Endothelial cell of umbilical vein (primary cell): ENCODE results near the gene EGLN1. TPM values are rescaled to one million over a fixed set of nuclear protein-coding genes. Genes with fewer than 3 reads are reported as not detected.

Experiments used
- BruUV-seq: library from RNA; stranded (reverse); fragments of 400-500 nt; replicated peaks from 2 replicates; lab custom pipeline; 2021; lab: Mats Ljungman, UMichigan
- CTCF ChIA-PET: fragments of 300-600, 350-600 bp; sonication (Branson Sonifier 250); formaldehyde crosslinking; loops from one replicate; lab custom pipeline; 2021; ENCODE audit warnings: antibody characterized with exemption, inconsistent platforms; lab: Charles Lee
- POLR2A ChIA-PET: fragments of 300-600, 350-600 bp; sonication (Branson Sonifier 250); formaldehyde crosslinking; loops from one replicate; lab custom pipeline; 2021; ENCODE audit warnings: antibody characterized with exemption, inconsistent platforms; lab: Charles Lee
- DNase-seq: peaks from one replicate; pipeline ENCODE4 v3.0.0-alpha.2; 2011; ENCODE audit warnings: low read depth, low spot score
- FAIRE-seq: peaks from 2 replicates; lab custom pipeline; 2011; peaks lifted over from hg19 to GRCh38; lab: Jason Lieb, UNC
- H2AFZ ChIP-seq: 2 replicates; pipeline ENCODE4 v1.6.0; 2012; ENCODE audit warnings: low read depth, low read length, control low read depth, inconsistent platforms
- H3K27ac ChIP-seq: 2 replicates; pipeline ENCODE4 v1.5.1; 2011; ENCODE audit warnings: low read depth, mild to moderate bottlenecking, control low read depth, low read length, moderate library complexity; ENCODE audit not compliant: insufficient read depth
- H3K27me3 ChIP-seq, 2 experiments: 2 replicates each; pipeline versions ENCODE4 v1.6.0 to v1.6.1; 2011; ENCODE audit warnings: low read length in 2 of 2, mixed read lengths in 1 of 2; ENCODE audit not compliant: control insufficient read depth in 2 of 2, insufficient read depth in 2 of 2
- H3K36me3 ChIP-seq, 2 experiments: 2 replicates in 1 of 2; 3 replicates in 1 of 2; pipeline ENCODE4 v1.5.1; 2011; ENCODE audit warnings: low read length in 2 of 2, mild to moderate bottlenecking in 1 of 2, moderate library complexity in 1 of 2; ENCODE audit not compliant: control insufficient read depth in 2 of 2, insufficient read depth in 2 of 2; ENCODE audit errors: extremely low read depth in 1 of 2
- H3K4me1 ChIP-seq: 3 replicates; pipeline ENCODE4 v1.5.1; 2011; ENCODE audit warnings: mild to moderate bottlenecking, low read length; ENCODE audit not compliant: control insufficient read depth, insufficient read depth; ENCODE audit errors: extremely low read depth
- H3K4me2 ChIP-seq: 2 replicates; pipeline ENCODE4 v1.6.1; 2011; ENCODE audit warnings: low read length, control low read depth, mixed read lengths; ENCODE audit not compliant: insufficient read depth
- H3K4me3 ChIP-seq, 3 experiments: fragments of 200-600 bp in 1 of 3; sonication (generic), shearing (Covaris generic) in 1 of 3; replicated peaks in 1 of 3; 2 replicates each; pipeline ENCODE4 v1.5.1; 2011 to 2016; ENCODE audit warnings: control low read depth in 3 of 3, low read length in 3 of 3, mild to moderate bottlenecking in 2 of 3, inconsistent platforms in 1 of 3, low read depth in 1 of 3, moderate library complexity in 1 of 3; ENCODE audit not compliant: insufficient read depth in 1 of 3
- H3K79me2 ChIP-seq: 2 replicates; pipeline ENCODE4 v1.6.0; 2012; ENCODE audit warnings: low read length, inconsistent platforms; ENCODE audit not compliant: control insufficient read depth, insufficient read depth
- H3K9ac ChIP-seq: replicated peaks from 2 replicates; pipeline ENCODE3; 2011; ENCODE audit warnings: low read length, control low read depth; ENCODE audit not compliant: insufficient read depth; ENCODE audit errors: extremely low read depth
- H3K9me1 ChIP-seq: replicated peaks from 3 replicates; pipeline ENCODE4 v1.6.0; 2011; ENCODE audit warnings: mild to moderate bottlenecking, low read length; ENCODE audit not compliant: control insufficient read depth, insufficient read depth; ENCODE audit errors: extremely low read depth
- H3K9me3 ChIP-seq: replicated peaks from 2 replicates; pipeline ENCODE4 v1.5.1; 2012; ENCODE audit warnings: low read length, inconsistent platforms; ENCODE audit not compliant: control insufficient read depth, insufficient read depth
- H4K20me1 ChIP-seq: replicated peaks from 2 replicates; pipeline ENCODE3; 2011; ENCODE audit warnings: mild to moderate bottlenecking, low read length; ENCODE audit not compliant: control insufficient read depth, insufficient read depth; ENCODE audit errors: extremely low read depth
- EZH2 ChIP-seq: IDR thresholded peaks from 2 replicates; pipeline ENCODE4 v1.6.1; 2012; ENCODE audit warnings: borderline replicate concordance, low read depth, mild to moderate bottlenecking, moderate library complexity, low read length, inconsistent platforms; ENCODE audit not compliant: severe bottlenecking
- MYC ChIP-seq: IDR thresholded peaks from one replicate; pipeline ENCODE4 v1.6.1; 2011; ENCODE audit warnings: mild to moderate bottlenecking, low read depth, low read length
- POLR2A ChIP-seq: IDR thresholded peaks from 2 replicates; pipeline ENCODE4 v1.6.1; 2012; ENCODE audit warnings: low read depth, mild to moderate bottlenecking, control low read depth, low read length
- POLR2AphosphoS5 ChIP-seq: IDR thresholded peaks from 2 replicates; pipeline ENCODE4 v1.6.1; 2012; ENCODE audit warnings: low read depth, mild to moderate bottlenecking, control low read depth, low read length, moderate library complexity; ENCODE audit not compliant: insufficient read depth
- dilution Hi-C: fragments of 300-500 bp; cut with MboI; formaldehyde crosslinking; loops from one replicate; pipeline ENCODE4 v1.15.0; 2019; ENCODE audit warnings: low sequenced_read_pairs; ENCODE audit not compliant: extremely low pct_ligation_motif_present
- intact Hi-C: fragments of 100-400 bp; cut with micrococcal nuclease; formaldehyde crosslinking; loops from one replicate; pipeline ENCODE4 v1.10.0; 2022
- polyA plus RNA-seq, 4 experiments: library from polyadenylated mRNA; depleted of rRNA in 3 of 4; stranded (reverse) in 3 of 4; unstranded in 1 of 4; fragments of >200 nt; gene quantifications; 2 replicates each; pipeline versions ENCODE4 v1.2.1 to v1.2.3, GENCODE V29; 2011 to 2012; ENCODE audit warnings: missing spikeins in 1 of 4
- total RNA-seq: library from RNA; stranded (reverse); gene quantifications from 2 replicates; pipeline ENCODE4 v1.2.3, GENCODE V29; 2021
- TF ChIP-seq, protein P1 (sequence below), 2 donors: IDR thresholded peaks; 1 replicate in 1 of 2; 2 replicates in 1 of 2; pipeline ENCODE4 v1.5.1; 2011; ENCODE audit warnings: low read length in 2 of 2, mild to moderate bottlenecking in 2 of 2, moderate library complexity in 2 of 2, control low read depth in 1 of 2, inconsistent platforms in 1 of 2, low read depth in 1 of 2; ENCODE audit not compliant: insufficient read depth in 1 of 2; ENCODE audit errors: extremely low read depth in 1 of 2

The EGLN1 gene
- total and polyA plus RNA-seq, 2 donors (not counting 3 experiments of a cell fraction or from before 2014, with no cell fraction given): 13.7 to 38.1 TPM

DNA sequence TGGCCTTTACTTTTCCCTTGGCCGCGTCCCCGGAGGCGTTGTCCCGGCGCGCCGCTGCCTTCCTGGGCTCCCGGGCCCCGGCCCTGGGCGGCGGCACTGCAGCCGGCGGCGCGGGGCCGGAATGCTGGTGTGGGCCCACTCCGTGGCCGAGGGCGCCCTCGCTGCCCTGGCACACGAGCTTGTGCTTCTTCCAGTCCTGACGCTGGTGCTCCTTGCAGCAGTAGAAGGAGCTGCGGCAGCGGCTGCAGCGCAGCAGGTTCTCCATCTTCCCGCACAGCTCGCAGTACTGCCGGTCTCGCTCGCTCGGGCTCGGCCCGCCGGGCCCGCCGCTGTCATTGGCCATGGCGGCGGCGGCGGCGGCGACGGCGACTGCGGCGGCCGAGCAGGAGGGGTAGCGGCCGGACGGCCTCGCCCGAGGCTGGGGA, 529 bp downstream of the EGLN1 start:
- H3K9me1 ChIP-seq: no peaks in the 10 kb centered on the region
- POLR2A ChIA-PET: interaction anchor here (0.8 kb wide), 1 partner anchor 47 kb away, joined by 3 read pairs; no protein-coding TSS in a partner anchor
- CTCF ChIA-PET: interaction anchor here (1.0 to 3.6 kb wide), 7 partner anchors 30 to 163 kb away, joined by 3 to 39 read pairs (median 4); partner anchors contain the start of genes EXOC8 and SPRTN
- H3K4me3 ChIP-seq: peak overlapping the region; percentile 63 to 97 (median 91)
- H3K27me3 ChIP-seq: no peaks in the 10 kb centered on the region
- peaks cover 45% of the 10 kb centered on the region for H3K4me1 ChIP-seq
- dilution Hi-C loops: no loop called here
- peaks cover 49% of the 10 kb centered on the region for H3K79me2 ChIP-seq
- peak overlapping the region; percentile 34 for H2AFZ ChIP-seq
- peak overlapping the region; percentile 53 for H3K27ac ChIP-seq
- intact Hi-C loops: loop anchor here (5.0 kb wide), 2 partner anchors 179 to 444 kb away; partner anchors contain the start of genes ARV1, GNPAT and TTC13
- FAIRE-seq: no peak
- H3K36me3 ChIP-seq: no peaks in the 10 kb centered on the region
- H3K9me3 ChIP-seq: no peaks in the 10 kb centered on the region
- peak; percentile 55 for DNase-seq
- BruUV-seq: no TSS peak
- H3K9ac ChIP-seq: peak overlapping the region; percentile 72
- peaks cover 4% of the 10 kb centered on the region for H4K20me1 ChIP-seq
- H3K4me2 ChIP-seq: peak overlapping the region; percentile 32
- TF ChIP-seq EZH2: no peak
- TF ChIP-seq POLR2AphosphoS5: no peak
- TF ChIP-seq, protein P1, sequence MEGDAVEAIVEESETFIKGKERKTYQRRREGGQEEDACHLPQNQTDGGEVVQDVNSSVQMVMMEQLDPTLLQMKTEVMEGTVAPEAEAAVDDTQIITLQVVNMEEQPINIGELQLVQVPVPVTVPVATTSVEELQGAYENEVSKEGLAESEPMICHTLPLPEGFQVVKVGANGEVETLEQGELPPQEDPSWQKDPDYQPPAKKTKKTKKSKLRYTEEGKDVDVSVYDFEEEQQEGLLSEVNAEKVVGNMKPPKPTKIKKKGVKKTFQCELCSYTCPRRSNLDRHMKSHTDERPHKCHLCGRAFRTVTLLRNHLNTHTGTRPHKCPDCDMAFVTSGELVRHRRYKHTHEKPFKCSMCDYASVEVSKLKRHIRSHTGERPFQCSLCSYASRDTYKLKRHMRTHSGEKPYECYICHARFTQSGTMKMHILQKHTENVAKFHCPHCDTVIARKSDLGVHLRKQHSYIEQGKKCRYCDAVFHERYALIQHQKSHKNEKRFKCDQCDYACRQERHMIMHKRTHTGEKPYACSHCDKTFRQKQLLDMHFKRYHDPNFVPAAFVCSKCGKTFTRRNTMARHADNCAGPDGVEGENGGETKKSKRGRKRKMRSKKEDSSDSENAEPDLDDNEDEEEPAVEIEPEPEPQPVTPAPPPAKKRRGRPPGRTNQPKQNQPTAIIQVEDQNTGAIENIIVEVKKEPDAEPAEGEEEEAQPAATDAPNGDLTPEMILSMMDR (IDR thresholded peaks at IDR 0.05; ENCODE audit: extremely low read depth in 1 of 2, insufficient read depth in 1 of 2, low read depth in 1 of 2, low read length in 2 of 2): no peak
- no peak for TF ChIP-seq POLR2A
- no peak for TF ChIP-seq MYC
